ENCODE measurements around the gene IFNA13. TPM values are rescaled to one million over a fixed set of nuclear protein-coding genes. Genes with fewer than 3 reads are reported as not detected.

IFNA13 gene
- total and polyA plus RNA-seq, 2 donors (not counting 3 experiments of a cell fraction or from before 2014, with no cell fraction given) = not detected

DNA sequence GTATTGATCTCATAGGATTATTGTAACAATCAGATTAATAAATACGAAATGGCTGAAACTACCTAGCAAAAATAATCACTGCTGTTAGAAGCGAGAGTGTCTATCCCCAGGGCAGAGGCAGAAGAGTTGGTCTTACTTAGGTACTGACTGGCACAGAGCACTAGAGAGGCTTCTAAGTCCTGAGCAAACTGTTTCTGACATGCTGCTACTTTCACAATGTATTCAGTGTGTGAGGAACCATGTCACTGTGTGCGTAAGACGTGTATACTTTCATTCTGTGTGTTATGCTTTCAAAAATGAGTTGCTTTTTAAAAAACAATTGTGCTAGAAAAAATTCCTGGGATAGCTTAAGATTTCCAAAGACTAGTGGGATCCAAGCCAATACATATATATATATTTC, 27.1 kb downstream of the IFNA13 start:
- TF ChIP-seq POLR2A (IDR thresholded peaks at IDR 0.05; ENCODE audit: low read depth, low read length) (no peak), POLR2AphosphoS5 (IDR thresholded peaks at IDR 0.05; ENCODE audit: insufficient read depth, low read depth, low read length) (no peak), EZH2 (IDR thresholded peaks at IDR 0.05; ENCODE audit: borderline replicate concordance, low read depth, low read length, severe bottlenecking) (no peak), GATA2 (IDR thresholded peaks at IDR 0.05; ENCODE audit: insufficient read depth, insufficient read length, low read depth, low read length) (no peak), JUN (IDR thresholded peaks at IDR 0.05; ENCODE audit: borderline replicate concordance, insufficient read depth, insufficient read length, low read depth) (no peak), MYC (IDR thresholded peaks at IDR 0.05; ENCODE audit: low read depth, low read length) (no peak), FOS (IDR thresholded peaks at IDR 0.05; ENCODE audit: borderline replicate concordance, insufficient read depth, low read length) (no peak)
- TF ChIP-seq, protein P1, sequence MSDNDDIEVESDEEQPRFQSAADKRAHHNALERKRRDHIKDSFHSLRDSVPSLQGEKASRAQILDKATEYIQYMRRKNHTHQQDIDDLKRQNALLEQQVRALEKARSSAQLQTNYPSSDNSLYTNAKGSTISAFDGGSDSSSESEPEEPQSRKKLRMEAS (IDR thresholded peaks at IDR 0.05; ENCODE audit: insufficient read depth, insufficient read length) = no peak
- TF ChIP-seq, protein P2, sequence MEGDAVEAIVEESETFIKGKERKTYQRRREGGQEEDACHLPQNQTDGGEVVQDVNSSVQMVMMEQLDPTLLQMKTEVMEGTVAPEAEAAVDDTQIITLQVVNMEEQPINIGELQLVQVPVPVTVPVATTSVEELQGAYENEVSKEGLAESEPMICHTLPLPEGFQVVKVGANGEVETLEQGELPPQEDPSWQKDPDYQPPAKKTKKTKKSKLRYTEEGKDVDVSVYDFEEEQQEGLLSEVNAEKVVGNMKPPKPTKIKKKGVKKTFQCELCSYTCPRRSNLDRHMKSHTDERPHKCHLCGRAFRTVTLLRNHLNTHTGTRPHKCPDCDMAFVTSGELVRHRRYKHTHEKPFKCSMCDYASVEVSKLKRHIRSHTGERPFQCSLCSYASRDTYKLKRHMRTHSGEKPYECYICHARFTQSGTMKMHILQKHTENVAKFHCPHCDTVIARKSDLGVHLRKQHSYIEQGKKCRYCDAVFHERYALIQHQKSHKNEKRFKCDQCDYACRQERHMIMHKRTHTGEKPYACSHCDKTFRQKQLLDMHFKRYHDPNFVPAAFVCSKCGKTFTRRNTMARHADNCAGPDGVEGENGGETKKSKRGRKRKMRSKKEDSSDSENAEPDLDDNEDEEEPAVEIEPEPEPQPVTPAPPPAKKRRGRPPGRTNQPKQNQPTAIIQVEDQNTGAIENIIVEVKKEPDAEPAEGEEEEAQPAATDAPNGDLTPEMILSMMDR (IDR thresholded peaks at IDR 0.05; ENCODE audit: extremely low read depth in 1 of 2, insufficient read depth in 1 of 2, low read depth in 1 of 2, low read length in 2 of 2) = no peak
- Histone ChIP-seq H2AFZ (ENCODE audit: low read depth, low read length) (no peak overlapping the region), H3K4me3 (replicated peaks in 1 of 3; ENCODE audit: insufficient read depth in 1 of 3, low read depth in 1 of 3, low read length in 3 of 3) (no peak overlapping the region), H3K9ac (replicated peaks; ENCODE audit: extremely low read depth, insufficient read depth, low read length) (no peak overlapping the region), H4K20me1 (replicated peaks; ENCODE audit: control insufficient read depth, extremely low read depth, insufficient read depth, low read length) (no peaks in the 10 kb centered on the region), H3K4me1 (ENCODE audit: control insufficient read depth, extremely low read depth, insufficient read depth, low read length) (no peaks in the 10 kb centered on the region), H3K9me3 (replicated peaks; ENCODE audit: control insufficient read depth, insufficient read depth, low read length) (no peaks in the 10 kb centered on the region), H3K4me2 (ENCODE audit: insufficient read depth, low read length) (no peak overlapping the region), H3K27me3 (ENCODE audit: control insufficient read depth in 2 of 2, insufficient read depth in 2 of 2, low read length in 2 of 2) (peaks cover 17 to 34% of the 10 kb centered on the region in 2 experiments), H3K36me3 (ENCODE audit: control insufficient read depth in 2 of 2, extremely low read depth in 1 of 2, insufficient read depth in 2 of 2, low read length in 2 of 2) (no peaks in the 10 kb centered on the region), H3K9me1 (replicated peaks; ENCODE audit: control insufficient read depth, extremely low read depth, insufficient read depth, low read length) (no peaks in the 10 kb centered on the region), H3K27ac (ENCODE audit: insufficient read depth, low read depth, low read length) (no peak overlapping the region), H3K79me2 (ENCODE audit: control insufficient read depth, insufficient read depth, low read length) (no peaks in the 10 kb centered on the region)
- DNase-seq (ENCODE audit: low read depth, low spot score) (no peak), FAIRE-seq (no peak)
- dilution Hi-C loops (cut with MboI; ENCODE audit: extremely low pct_ligation_motif_present, low sequenced_read_pairs) (no loop called here), intact Hi-C loops (cut with micrococcal nuclease) (no loop called here)
- ChIA-PET POLR2A (no interaction called here), CTCF (interaction anchor here (1.1 kb wide), 1 partner anchor 14 kb away, joined by 3 read pairs; no protein-coding TSS in a partner anchor)
- BruUV-seq (replicated peaks) = no TSS peak
